A204.1 (cell line): Measurements from ENCODE around the gene ACOT7.

Experiments
- FAIRE-seq: peaks from 2 replicates; lab custom pipeline; 2012; peaks lifted over from hg19 to GRCh38; lab: Jason Lieb, UNC

Gene ACOT7

DNA sequence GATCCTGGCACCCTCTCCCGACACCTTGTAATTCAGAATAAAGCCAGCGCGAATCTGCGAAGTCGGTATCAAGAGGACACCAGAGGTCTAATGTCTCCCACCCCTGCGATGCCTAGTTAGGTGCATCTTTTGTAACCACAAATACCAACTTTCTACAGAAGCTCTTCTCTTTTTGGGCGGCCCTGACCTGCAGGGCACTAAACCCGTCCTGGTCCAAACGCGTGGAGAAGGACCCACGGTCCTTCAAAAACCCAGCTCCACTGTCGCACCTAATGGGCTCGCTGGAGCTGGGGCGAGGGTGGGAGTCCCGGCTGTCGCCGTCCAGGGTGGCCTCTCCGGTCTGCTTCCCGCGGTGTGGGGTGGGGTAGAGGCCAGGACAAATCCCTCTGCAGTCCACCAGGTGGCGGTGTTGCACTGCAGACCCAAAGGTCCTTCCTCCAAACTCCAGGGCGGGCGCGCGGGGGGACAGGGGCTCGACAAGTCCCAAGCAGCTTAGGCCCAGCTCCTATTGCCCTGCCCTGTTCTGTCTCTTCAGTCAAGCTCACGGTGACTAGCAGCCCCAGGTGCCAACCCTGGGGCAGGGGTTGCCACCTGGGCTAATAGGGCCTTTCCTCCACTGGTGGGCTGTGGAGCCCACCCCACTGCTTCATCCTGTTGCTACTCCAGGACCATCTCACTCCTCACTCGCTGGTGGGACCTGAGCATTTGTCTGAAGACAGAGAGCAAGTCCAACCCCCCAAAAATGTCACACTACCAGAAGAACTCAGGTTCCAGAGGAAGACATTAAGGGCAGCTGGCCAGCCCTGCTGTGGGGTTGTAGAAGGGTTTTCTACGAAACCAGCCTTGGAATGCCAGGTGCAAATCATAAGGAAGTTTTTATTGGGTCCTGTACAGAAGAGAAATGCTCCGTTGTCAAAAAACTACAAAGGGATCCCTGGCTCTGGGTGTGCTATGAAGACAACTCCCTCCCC lies 146.8 kb downstream of the ACOT7 start:
- no peak for FAIRE-seq

DNA sequence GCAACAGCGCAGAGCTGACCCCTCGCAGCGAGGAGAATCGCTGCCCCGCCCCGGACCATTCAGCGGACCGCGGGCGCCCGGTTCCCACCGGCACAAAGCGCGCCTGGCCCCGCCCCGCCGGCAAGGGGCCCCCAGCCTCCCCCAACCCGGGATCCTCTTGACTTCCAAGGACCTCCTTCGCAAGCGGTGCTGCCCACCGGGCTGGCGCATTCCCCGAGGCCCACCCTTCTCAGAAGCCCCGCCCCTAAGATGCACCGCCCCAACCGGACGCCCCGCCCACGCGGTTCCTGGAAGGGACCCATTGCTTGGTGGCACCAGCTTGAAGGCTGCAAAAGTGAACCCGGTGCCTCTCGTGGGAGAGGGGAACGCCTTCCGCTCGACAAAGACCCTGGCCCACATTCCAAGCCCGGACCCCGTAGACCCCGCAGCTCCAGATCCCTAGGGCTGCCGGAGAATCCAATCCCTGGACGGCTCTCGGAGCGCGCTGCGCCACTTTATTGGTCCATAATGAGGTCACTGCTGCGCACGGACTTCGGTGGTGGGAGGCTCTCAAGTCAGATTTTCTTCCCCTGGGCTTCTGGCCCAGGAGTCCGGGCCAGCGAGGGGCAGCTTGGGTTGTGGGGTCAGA lies 147.6 kb downstream of the ACOT7 start:
- FAIRE-seq, result no peak

DNA sequence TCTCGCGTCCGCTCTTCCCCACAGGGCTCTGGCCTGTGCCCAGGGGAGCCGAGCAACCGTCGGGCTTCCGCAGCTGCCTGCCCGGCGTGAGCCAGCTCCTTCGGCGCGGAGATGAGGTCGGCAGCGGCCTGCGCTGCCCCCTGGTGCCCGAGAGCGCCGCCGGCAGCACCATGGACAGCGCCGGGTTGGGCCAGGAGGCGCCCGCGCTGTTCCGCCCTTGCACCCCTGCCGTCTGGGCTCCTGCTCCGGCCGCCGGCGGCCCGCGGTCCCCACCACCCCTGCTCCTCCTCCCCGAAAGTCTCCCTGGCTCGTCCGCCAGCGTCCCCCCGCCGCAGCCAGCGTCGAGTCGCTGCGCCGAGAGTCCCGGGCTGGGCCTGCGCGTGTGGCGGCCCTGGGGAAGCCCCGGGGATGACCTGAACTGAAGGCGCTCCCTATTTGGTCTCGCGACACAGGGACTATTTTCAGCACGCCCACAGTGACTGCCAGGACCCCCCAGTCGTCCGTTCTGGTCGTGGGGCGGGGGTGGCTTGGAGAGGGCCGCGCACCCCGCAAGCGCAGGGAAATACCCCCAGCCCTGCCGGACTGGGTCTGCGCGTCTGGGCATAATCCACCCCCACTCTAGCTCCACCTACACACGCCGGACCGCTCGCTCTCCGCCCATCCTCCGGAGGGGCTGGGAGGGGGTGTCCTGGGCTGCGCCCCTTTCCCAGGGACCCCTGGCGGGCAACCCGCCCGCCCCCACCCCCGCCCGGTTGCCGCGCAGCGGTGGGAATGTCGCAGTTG lies 148.3 kb downstream of the ACOT7 start:
- FAIRE-seq, result no peak

DNA sequence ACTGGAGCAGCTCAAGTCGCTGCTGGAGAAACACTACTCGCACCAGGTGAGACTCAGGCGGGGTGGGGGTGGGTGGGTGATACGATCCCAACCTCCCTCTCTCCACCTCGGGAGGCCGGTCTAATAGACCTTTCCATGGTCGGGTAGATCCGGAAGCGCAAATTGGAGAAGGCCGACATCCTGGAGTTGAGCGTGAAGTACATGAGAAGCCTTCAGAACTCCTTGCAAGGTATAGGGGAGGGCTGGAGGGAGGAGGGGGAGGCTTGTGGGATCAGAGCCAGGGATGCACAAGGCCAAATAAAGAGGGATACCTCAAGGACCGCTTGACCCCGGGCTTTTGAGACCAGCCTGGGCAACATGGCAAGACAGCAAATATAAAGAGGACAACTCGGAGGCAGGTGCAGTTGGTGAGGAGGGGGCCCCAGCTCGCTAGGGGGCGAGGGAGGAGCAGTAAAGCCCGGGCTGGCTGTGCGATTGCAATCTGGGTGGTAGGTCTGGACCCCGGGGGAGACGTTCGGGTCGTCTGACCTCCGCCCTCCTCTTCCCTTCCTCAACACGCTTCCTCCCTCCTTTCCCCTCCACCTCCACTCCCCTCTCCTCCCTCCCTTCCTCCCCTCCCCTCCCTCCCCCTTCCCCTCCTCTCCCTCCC lies 149.0 kb downstream of the ACOT7 start:
- FAIRE-seq, result no peak

DNA sequence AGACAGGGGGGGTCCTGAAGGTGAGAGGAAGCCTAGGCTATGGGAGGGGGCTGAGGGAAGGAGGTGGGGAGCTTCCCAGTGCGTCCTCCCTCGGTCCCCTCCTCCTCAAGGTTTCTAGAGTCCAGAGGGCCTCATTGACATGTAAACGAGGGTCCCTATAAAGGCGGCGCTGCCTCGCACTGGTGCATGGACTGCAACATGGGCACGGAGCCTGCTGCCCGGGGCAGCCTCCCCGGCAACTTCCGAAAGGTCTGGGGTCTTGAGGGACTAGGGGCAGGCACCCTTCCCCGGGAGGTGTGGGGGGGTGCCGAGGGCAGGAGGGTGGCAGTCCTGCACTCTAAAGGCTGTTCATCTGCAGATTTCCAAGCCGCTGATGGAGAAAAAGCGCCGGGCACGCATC lies 149.6 kb downstream of the ACOT7 start, which contains the start of gene HES3:
HES3 (plus strand) TSS at position 187 of the 400 bp plus-strand sequence; CDS start at position 374, 187 bp downstream.
- no peak for FAIRE-seq

DNA sequence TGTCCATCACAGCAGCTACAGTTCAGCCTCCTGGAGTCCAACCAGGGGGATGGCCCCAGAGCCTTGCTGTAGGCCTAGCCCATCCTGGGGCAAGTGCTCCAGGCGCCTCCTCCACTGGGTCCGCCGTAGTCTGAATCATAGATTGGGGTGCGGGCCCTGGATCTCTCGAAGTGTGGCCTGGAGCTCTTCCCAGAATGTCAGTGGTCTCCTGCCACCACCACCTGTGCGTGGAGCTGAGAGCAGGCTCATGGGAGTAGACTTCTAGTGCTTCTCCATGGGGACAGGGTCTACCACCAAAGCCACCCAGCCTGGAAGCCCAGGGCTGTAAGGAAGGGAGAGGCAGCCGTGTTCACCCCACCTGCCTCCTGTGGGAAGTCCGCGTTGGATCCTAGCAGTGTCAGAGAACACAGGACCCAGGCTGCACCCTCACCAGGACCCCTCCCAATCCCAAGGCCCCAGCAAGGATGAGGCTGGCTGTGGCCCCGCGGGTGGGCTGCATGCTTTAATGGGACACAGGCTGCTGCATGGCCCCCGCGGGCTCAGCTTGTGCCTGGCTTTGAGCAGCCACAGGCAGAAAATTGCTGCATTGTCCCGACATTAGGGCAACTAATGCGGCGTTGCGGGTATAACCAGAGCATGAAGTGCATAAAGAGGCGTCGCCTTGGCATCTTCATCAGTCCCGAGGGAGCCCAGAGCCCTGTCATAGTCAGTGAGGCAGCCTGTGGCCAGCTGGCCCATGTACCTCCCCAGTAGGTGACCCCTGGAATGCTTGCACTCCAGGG lies 150.3 kb downstream of the ACOT7 start:
- FAIRE-seq, result no peak

DNA sequence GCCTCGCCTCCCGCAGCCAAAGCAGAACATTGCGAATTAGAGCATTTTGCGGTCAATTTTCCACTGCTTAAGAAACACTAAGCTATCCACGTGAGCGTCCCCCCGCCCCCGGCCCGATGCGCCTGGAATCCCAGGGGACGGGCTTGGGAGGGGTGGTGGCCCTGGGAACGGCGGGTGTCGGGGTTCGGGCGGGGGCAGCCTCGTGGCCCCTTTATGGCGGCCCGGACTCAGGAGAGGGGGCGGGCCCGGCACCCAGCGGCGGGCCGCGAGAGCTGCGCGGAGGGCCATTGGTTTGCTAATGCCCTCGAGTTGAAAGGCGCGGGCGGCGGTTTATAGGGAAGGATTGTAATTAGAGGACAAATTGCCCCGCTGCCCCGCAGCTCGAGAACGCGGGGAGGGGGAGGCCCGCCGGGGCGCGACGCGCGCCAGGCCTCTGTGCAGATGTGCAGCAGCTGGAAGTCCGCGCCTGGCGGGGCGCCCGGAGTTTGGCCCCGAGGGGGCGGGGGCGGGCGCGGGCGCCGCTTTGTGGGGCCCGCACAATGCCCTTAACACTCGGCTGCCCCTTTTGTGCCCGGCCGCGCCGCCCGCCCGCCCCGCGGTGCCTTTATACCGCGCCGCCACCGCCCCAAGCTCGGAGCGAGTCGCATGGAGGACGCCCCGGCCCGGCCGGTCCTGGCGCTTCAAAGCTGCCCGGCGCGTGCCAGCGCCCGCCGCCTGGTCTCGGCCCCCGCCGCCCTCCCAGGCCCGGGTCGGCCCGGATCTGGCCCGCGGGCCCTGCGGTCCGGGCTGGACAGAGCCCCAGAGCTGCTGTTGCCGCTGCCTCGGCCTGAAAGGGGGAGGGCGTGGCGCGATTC lies 151.5 kb downstream of the ACOT7 start:
- FAIRE-seq, result no peak

DNA sequence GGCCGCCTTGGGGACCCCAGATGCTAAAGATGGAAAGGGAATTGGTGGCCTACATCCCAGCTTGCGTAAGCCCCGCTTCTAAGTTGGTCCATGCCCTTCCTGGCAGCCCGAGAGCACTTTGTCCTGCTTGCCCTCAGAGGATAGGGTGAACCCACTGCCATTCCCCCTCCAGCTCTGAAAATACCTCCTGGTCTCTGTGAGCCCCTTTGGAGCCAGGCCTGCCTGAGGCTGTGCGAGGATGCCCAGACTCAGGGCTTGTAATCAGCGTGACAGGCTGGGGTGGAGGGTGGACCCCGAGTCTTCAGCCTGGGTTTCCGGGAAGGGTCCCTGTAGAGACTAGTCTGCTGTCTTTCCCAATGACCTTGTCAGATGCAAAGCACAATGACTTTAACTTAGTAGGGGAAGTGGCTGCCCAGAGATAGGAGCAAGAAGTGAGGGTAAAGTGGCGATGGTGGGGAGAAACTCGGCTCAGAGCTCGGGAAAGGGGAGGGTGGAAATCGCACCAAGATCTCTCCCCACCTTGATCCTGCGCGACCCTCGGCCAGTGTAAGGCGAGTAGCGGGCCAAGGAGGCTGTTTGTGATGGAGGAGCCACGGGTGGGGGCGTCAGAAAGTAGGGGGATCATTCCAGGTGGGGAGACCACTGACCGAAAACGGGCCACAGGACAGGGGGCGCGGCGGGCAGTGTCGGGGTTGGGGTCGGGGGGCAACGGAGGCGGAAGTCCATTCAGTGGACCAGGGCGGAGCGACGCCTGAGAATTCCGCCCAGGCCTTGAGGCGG lies 152.3 kb downstream of the ACOT7 start:
- no peak for FAIRE-seq

DNA sequence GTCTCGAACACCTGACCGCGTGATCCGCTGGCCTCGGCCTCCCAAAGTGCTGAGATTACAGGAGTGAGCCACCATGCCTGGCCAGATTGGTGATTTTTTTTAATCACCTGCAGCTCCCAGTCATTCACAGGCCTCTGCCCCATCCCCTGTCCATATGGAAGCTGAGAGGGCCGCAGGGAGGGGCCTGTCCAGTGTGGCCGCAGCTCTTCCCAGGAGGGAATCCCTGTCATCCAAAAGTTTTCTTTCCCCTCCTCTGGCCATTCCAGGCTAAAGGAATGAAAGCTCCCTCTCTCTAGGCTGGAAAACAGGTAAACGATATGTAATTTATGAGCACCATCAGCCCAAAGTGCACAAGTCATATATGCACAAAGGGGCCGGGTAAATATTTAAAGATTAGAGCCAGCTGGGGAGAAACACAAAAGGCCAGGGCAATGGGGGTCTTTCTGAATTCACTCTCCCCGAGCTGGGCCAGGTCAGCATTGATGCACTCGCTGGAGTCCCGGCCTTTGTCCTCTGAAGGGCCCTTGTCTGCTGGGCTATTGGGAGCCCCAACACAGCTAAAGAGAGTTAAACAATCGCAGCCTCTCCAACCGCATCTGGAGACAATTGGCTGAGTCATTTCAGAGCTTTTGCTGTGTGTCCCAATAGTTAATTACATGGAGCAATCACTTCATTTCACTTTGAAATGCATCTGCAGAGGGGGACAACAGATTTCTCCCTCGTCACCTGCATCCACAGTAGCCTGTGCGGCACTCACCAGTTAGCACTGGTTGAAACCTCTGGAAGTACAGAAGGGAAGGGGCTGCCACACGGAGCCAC lies 153.4 kb downstream of the ACOT7 start:
- no peak for FAIRE-seq

DNA sequence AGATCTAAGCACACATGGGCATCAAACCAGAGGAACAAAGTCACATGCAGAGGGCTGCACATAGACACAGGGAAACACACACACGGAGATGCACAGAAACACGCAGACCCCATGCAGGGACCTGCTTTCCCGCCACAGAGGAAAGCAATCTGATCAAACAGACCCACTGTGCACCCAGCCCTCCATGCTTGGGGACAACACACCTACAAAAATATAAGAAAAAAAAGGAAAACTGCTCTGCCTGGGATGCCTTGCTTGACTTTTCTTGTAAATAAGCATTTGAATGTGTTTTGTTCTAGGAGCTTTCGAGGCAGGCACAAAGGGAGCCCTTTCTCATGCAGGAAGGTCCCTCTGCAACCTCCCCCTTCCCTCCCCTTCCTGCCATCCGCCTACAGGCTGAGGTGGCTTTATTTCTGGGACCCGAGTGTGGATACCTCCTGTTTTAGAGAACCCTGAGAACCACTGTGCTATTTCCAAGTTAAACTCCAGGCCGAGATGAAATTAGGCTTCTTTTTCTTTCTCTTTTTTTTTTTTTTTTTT lies 154.3 kb downstream of the ACOT7 start:
- FAIRE-seq, result no peak

DNA sequence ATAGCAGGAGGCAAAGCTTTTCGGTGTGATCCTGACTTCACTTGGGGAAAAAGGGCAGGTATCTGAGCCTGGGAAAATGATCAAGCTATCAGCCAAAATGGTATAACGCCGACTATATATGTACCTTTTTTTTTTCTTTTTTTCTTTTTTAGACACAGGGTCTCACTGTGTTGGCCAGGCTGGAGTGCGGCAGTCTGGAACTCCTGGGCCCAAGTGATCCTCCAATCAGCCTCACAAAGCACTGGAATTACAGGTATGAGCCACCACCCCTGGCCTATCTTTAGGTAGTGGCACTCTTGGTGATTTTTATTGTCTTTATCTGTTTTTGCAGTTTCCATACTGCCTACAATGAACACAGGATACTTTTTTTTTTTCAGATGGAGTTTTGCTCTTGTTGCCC lies 156.5 kb downstream of the ACOT7 start:
- no peak for FAIRE-seq

DNA sequence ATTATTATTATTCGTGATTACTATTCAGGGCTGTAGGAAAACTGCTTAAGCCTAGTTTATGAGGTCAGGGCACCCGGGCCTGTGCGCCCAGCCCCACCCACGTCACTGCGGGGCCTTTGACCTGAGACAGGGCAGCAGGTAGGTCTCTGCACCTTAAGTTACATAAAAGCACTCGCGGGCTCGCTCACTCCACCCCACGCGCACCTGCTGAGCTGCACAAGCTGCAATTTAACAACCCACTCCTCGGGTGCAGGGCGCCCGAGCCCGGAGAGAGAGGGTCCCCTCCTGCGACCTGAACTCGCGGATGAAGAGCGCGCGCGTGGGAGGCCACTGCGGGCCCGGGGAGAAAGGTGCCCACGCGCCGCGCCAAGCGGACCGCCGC lies 158.3 kb downstream of the ACOT7 start:
- no peak for FAIRE-seq

DNA sequence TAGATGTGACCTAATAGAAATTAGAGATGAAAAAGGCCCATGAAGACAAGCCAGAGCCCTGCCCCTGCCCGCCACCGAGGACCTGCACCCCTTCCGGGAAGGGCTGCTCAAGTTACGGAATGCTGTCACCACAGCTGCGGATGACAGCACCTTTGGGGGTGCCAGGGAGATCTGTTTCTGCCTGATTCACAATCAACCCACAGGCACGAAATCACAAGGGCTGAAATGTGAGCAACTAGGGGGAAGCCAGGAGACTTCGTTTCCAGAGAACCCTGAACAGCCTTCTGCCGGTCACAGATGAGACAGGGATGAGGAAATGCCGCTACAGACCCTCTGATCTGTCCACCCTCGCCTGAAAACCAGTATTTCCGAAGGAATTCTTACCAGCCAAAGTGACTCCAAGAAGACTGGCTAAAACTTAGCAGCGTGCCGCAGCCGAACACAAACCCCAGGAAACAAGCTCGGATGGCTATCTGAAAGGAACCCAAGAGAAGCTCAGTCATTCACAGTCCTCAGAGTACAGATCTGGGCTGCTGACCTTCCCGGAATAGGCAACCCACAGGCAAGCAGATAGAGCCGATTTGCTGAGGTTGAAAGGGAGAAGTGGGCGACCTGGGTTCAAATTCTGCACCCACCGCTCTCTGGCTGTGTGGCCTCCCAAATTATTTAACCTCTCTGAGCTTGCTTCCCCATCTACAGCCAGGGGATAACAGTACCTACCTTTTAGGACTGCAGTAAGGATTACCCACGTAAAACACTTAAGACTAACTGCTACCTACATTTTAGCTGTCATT lies 158.9 kb downstream of the ACOT7 start:
- no peak for FAIRE-seq

DNA sequence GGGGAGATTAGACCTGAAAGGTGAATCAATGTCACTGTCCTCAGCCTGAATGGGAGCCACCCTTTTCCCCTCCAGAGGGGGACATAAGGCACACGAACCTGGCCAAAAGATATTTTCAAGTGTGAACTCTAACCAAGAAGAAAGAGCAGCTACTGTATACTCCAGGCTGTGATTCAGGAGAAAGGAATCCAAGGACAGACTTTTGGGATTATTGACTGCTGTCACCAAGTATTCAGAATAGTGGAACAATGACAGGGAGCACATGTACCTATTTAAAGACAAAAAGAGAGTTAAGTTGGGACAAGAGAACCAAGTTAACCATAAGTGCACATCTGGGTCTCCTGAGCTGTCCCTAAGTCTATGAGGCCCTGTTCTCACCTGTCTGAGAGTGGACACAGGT lies 160.2 kb downstream of the ACOT7 start:
- no peak for FAIRE-seq

DNA sequence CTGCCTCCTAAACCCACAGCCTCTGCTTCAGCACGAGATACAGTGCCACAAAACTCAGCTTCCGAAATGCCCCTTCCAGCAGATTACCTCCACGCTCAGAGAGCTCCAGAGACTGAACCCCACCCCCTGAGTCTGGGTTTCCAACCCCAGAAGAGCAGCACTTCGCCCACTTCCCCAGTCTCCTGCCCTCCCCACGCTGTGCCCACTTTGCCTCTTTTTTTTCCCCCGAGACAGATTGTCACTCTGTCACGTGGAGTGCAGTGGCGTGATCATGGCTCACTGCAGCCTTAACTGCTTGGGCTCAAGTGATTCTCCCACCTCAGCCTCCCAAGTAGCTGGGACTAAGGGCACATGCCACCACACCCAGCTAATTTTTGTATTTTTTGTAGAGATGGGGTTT lies 167.9 kb downstream of the ACOT7 start:
- FAIRE-seq, result no peak

DNA sequence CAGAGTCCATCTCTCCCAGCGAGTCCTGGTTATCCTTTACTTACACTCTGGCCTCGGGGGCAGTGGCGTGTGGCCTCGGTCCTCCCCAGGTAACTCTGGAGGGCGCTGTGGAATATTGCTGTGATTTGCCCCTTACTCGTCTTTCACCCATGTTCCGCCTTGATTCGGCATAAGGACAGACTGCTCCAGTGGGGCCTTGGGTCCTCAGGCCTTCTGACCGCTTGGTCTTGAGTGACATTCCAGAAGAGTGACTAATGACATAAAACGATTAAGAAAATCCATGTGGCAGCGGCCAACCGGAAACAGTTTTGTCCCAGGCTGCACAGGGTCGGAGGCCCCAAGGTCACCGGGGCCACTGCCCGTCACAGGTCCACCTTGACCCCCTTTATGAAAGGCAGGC lies 168.8 kb downstream of the ACOT7 start:
- FAIRE-seq, result no peak

DNA sequence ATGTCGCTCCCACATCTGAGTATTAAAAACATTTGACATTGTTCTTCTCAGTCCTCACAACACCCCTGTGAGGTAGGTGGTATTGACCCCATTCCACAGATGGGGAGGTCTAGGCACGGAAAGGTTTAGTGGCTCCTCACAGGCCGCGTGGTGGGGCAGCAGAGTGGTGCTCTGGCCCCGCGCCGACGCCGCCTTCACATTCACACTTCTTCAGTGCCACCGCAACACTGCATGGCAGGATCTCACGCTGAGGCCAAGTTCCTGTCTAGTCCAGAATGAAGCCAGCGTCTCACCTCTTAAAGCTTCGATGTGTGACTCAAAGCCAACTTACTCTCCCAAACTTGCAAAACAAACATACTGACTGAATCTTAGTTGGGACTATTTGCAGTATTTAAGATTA lies 169.9 kb downstream of the ACOT7 start:
- no peak for FAIRE-seq

DNA sequence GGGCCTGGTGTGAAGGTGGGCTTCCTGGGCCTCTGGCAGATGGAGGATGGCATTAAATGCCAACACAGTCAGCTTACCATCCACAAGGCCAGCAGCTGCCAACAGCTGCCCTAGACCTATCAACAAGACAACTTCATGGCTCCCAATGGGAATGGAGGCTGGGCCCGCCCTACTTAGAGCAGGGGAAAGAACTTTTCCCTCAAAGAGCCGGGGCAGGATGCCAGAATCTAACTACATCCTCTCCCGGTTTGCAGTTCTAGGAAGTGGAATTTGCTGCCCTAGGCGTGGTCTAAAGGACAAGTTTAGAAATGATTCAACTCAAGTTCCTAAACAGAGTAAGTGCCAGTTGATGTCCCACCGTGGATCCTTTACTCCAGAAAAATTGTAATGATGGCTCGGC lies 170.9 kb downstream of the ACOT7 start:
- no peak for FAIRE-seq
